ENCODE results near the gene CREB3L2.

GRCh38 chr7:137895301-137896221 lies 106.3 kb downstream of the CREB3L2 start:
- TF ChIP-seq CTCF (IDR thresholded peaks at IDR 0.05) (no peak), POLR2AphosphoS5 (IDR thresholded peaks at IDR 0.05) (no peak)
